HG02852 (cell line): ENCODE measurements around the gene FXYD1.

Source experiments
- ATAC-seq: cut with Tn5 transposase; IDR thresholded peaks from one replicate; pipeline ENCODE4 v1.9.1; 2021; ENCODE audit warnings: mild to moderate bottlenecking, moderate library complexity; ENCODE audit not compliant: unreplicated experiment

The FXYD1 gene

DNA sequence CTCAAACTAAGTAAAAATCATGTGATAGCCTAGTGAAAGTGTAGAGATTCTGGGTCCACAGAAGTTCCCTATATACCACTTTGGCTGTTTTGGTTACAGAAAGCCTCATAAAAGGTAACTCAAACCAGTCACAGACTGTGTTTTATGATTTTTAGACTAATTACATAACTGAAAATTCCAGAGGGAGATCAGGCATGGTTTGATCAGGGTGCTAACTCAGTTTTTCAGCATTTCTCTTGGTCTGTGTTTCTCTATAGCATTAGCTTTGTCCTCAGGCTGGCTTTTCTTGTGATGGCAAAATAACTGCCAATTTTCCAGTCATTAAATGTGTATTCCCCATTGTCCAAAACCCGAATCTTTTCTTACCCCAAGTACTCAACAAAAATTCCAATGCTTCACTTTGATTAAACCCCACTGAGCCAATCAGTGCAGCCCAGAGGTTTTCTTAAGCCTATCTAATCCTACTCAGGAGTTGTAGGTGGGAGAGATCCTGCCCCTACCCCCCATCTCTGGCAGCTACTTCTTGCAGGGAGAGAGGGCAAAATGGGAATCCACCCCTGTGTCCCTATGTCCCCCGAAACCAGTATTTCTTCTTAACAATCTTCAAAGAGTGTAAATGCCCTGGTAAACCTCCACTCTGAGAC lies 31.6 kb upstream of the FXYD1 start:
- no peak for ATAC-seq

DNA sequence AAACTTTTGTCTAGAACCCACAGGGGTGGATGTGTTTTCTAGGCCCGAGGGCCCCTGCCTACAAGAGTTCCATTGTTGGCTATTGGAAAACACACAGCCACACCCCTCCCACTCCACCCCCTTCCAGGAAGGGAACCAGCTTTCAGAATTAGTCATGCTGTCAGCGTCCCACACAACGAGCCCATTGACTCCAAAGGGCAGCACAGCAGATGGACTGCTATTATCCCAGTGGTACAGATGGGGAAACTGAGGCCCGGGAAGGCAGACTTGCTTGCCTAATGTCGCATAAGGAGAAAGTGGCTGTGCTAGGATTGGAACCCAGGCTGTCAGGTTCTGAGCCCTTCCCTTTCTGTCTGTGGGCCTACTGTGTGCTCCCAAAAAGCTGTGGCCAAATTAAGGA lies 31.1 kb upstream of the FXYD1 start:
- ATAC-seq = no peak

DNA sequence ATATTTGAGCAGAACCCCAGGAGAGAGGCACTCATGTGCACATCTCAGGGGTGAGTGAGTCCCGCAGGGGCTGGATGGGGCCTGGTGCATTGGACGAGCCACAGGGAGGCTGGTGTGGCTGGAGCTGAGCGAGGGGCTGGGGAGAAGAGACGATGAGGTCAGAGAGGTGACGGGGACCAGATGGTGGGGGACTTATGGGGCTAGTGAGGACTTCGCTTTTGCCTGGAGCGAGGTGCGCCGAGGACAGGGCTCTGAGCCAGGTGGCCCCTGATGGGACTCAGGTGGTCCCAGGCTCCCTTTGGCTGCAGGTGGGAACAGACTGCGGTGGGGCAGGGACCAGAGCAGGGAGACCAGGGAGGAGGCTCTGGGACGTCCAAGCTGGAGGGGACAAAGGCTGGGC lies 29.9 kb upstream of the FXYD1 start:
- no peak for ATAC-seq

DNA sequence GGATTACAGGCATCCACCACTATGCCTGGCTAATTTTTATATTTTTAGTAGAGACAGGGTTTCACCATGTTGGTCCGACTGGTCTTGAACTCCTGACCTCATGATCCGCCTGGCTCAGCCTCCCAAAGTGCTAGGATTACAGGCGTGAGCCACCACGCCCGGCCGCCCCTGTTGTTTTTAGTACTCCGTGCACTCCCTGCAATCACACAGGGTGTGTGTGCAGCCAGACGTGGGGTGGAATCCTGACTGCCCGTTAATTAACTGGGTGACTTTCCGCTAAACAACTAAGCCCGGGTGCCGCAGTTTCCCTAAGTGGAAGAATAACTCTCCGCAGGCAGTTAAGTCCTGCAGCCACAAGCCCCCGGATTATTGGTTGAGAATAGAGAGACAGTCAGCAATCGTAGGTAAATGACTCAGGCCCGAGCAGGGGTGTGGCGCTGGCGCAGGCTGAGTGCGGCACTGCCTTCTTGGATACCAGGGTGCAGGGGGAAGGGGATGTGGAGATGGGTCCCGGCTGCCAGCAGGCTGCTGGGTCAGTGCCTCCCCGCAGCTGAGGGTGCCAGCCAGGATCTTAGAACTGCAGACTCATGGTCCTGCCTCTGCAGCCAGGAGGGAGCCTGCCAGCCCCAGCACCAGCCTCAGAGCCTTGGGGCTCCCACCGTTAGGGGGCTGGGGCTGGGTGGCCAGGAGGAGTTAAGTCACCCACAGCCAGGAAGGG lies 29.1 kb upstream of the FXYD1 start:
- no peak for ATAC-seq

DNA sequence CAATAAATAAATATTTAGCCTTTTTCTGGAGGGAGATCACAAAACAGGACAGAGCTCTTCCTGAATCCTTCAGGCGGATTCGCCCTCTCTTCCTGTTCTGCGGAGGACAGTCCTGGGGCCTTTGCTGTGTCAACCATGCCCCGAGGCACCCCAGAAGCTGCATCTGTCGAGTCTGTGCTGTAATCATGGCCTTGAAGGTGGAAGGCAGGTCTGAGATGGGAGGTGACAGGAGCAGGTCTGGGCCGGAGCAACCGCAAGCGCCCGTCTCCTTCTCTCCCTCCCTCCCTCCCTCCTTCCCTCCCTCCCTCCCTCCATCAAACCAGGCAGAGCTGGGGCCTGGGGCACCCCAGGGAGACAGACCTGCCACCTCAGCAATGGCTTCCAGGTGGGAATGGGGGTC lies 27.6 kb upstream of the FXYD1 start:
- no peak for ATAC-seq

DNA sequence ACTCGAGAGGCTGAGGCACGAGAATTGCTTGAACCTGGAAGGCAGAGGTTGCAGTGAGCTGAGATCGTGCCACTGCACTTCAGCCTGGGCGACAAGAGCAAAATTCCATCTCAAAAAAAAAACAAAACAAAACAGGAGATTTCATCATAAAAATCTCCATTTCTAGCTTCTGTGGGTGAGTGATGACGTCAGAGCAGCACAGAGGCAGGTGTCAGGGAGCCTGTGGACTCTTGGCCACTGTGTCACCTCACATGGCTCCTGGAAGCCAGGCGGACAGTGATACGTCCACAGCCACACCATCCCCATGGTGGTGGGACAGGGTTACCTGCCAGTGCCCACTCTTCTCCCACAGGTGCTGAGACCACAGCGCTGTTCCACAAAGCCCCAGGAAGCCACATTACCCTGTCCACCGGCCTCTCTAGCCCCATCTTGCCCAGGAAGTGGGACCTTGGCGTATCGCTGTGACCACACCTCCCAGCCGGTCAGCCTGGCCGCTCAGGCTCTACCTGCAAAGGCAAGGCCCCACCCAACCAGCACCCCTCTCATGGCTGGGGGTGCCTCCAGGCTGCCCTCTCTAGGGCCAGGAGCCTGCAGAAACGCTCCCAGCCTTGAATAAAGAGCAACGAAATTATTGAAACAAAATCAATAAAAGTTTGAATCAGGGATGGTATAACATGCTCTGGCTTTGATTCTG lies 25.5 kb upstream of the FXYD1 start:
- no peak for ATAC-seq

DNA sequence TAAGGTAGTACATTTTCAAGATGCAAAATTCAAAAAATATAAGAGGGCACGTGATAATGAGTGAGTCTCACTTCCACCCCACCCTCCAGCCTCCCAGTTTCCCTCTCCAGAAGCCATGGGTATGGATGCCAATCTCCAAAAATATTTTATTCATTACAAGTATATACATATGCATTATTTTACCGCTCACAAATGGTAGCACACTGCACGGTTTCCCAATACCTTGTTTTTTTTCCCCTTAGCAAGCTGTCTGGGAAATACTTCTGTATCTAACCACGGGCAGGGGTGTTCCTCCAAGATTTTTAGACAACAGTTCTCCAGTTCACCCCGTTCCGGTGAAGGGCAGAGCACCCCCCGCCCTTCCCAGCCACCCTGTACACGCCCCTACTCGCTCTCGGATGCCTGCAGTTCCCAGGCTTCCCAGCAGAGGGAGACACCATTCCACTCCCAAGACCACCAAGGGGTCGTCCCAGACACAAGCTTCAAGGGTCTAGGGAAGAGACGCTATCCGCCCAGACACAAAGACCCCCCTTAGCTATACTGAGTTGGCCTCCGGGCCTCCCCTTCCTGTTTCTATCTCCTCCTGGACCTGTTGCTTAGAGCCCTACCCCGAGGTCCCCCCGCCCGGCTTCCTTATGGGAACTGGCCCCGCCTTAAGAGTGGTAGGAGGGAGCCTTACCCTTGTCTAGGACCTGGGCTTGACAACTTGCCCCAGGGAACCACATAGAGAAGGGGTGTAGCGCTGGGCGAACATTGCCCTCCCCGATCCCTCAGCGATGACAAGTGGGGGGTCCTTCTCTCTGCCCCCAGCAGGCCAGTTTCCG lies 24.1 kb upstream of the FXYD1 start:
- no peak for ATAC-seq

DNA sequence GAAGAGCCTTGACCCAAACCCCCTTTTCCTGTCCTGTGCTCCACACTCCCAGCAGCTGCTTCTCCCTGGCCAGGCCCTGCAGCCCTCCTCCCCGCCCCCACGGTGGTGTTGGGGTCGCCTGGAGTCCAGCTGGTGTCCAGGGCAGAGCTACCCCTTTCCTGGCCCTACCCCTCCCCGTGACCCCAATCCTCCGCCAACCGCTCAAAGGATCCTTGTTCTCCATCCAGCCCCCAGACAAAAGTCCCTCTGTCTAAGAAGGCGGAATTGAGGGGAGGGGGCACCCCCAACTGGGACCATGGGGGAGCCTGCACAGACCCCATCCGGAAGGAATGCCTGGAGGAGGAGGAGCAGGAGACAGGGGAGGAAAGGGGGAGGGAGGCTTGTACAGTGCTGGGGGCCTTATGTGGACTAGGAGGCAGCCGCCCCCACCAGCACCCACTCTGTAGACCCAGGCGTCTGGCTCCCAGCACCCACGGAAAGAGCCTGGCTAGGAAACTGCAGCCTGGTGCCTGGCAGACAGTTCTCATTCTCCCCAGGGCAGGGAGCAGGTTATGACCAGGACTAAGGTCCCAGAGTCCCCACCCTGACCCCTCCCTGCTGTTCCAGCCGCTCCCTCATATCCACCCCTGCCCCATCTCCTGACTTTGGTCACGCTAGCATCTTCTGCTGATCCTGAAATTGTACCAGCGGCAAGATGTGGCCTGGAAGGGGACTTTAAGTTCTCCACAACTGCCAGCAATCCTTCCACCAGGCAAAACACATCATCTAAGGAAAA lies 23.3 kb upstream of the FXYD1 start, which contains the start of gene FXYD3:
Gene FXYD3, plus strand, starts transcription at position 647 of the 775 bp plus-strand sequence. CDS start 3,554 bp downstream, outside the sequence.
- no peak for ATAC-seq

DNA sequence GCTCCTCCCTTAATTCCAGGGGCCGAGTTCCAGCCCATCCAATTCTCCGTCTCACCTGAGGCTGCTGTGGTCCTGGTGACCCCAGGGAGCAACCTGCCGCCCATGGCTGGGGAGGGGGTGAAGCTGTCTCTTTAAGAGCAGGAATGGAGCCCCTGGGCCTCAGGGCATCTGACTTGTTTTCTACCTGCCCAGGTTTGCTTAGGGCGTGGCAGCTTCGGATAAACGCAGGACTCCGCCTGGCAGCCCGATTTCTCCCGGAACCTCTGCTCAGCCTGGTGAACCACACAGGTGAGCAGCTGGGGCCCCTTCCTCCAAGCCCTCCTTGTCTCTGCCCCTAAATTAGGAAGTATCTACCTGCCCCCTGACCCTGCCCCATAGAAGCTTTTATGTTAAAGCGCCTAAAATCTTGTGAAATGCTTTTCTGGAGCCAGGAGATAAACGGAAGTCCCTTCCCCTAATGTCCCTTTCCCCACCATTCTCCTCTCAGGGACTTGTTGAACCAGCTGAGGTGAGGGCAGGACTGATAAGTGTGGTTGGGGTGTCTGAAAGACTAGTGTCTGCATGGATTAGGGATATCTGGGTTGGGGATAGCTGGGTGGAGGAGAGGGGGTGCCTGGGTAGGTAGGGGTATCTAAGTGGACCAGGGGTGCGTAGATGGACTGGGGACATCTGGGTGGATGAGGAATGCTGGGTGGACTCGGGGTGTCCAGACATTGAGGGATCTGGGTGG lies 22.4 kb upstream of the FXYD1 start:
- no peak for ATAC-seq

DNA sequence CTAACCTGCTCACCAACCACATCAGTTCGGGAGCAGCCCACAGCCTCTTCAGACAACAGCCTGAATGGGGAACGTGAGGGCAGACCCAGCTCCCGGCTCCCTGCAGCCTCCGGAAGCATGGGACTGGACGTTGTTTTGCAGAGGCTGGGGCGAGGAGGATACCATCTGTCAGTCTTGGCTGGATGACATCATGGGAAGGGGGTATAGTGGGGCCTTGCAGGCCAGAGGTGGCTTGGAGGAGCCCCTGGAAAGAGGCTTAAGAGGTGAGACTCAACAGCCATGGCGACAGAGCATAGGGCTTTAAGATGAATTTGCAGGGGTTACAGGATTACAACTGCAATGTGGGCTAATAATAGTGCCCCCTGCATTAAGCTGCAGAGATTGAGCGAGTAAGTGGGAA lies 21.5 kb upstream of the FXYD1 start:
- no peak for ATAC-seq

DNA sequence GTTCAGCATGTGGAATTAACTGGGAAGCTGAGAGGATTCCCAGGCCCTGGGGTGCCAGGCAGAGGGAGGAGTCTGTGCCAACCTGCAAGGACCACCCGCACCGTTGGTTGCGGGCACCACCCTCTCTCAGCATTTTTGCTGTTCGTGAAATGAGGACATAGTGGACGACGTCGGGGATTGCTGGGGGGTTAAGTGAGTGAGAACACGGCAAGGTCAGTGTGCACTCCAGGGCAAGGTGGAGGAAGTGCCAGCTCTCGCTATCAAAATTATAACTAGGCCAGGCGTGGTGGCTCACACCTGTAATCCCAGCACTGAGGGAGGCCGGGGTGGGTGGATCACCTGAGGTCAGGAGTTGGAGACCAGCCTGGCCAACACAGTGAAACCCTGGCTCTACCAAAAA lies 20.8 kb upstream of the FXYD1 start:
- ATAC-seq = no peak

DNA sequence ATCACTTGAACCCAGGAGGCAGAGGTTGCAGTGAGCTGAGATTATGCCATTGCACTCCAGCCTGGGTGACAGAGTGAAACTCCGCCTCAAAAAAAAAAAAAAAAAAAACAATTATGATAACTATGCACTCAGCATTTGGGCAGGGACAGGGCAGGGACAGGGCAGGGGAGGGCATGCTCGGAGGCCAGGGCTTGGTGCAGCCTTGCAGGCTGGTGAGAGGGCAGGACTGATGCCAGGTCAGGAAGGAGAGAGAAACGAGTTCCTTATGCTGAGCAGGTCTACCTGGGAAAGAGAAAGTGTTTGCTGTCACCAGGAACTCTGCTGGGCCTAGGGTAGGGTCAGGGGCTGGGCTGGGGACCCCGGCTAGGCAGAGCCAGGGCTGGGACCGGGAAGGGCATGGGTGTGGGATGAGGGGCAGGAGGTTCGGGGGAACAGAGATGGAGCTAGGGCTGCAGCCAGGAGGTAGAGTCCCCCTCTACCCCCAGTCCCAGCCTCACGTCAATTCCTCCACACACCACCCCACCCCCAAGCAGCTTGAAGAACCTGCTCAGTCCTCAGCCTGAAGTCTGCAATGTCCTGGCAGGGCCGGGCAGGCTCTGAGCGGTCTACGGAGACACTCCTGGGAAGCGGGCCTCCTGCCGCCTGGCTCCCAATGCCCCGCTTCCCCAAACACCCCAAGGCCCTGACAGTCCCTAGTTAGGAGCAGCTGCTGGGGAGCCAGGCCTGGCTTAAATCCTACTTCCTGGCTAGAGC lies 20.2 kb upstream of the FXYD1 start:
- ATAC-seq = no peak

DNA sequence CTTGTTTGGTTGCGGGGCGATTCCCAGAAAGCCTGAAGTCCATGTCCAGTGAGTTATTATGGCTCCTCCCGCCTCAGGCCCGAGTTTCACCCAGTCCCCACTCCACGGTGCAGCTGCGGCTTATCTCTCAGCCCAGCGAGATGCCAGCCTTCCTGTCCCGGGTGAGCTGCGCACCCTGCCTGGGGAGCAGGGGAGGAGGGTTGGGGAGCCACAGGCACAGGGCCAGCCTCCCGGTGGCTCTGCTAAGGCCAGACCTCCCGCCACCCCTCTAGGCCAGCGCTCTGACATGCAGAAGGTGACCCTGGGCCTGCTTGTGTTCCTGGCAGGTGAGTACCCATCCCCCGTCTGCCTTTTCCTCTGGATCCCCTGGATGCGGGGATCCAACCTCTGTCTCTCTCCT lies 19.5 kb upstream of the FXYD1 start:
- ATAC-seq = no peak

DNA sequence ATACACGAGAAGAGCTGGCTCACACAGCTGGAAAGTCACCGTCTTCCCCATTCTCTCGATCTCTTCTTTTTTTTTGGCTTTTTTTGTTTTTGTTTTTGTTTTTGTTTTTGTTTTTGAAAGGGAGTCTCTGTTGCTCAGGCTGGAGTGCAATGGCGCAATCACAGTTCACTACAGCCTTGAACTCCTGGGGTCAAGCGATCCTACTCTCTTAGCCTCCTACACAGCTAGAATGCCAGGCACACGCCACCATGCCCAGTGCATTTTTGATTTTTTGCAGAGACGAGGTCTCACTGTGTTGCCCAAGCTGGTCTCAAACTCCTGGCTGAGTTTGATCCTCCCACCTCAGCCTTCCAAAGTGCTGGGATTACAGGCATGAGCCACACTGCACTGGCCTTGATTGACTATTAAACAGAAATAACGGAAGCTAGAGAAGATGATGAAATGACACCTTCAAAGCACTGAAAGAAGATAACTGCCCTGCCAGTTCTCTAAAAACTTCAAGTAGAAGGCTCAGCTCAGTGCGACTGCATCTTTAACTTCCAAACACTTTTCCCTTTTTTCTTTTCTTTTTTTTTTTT lies 19.0 kb upstream of the FXYD1 start:
- ATAC-seq = no peak

DNA sequence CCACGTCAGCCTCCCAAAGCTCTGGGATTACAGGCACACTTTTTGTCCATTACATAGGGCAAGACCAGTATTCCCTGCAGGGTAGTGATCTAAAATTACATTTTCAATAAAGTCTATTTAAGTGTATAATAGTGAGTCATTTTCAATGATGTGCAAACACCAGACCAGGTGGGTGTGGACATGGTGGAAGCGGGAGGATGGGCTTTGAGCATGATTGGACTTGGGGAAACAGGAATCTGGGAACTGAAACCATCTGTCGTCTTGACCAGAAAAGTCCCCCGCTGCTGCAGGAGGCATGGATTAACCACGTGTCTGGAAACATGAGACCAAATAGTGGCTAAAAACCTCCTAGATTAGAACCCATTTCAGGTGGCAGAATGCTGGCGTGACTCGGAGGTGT lies 18.1 kb upstream of the FXYD1 start:
- ATAC-seq = no peak

DNA sequence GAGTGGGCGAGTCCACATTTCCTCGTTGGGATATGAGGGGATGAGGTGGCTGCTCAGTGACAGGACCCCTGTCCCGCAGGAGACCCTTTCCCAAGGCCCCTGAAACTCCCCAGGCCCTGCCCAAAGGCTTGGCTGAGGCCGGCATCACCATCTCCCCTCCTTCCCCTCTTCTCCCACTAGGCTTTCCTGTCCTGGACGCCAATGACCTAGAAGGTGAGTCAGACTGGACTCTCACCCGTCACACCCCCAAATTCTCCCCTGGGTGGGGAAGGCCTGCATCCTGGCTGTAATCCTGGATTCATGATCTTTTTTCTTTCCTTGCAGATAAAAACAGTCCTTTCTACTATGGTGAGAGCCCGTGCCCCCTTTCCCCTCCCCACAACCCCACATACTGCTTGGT lies 17.7 kb upstream of the FXYD1 start:
- ATAC-seq = no peak

DNA sequence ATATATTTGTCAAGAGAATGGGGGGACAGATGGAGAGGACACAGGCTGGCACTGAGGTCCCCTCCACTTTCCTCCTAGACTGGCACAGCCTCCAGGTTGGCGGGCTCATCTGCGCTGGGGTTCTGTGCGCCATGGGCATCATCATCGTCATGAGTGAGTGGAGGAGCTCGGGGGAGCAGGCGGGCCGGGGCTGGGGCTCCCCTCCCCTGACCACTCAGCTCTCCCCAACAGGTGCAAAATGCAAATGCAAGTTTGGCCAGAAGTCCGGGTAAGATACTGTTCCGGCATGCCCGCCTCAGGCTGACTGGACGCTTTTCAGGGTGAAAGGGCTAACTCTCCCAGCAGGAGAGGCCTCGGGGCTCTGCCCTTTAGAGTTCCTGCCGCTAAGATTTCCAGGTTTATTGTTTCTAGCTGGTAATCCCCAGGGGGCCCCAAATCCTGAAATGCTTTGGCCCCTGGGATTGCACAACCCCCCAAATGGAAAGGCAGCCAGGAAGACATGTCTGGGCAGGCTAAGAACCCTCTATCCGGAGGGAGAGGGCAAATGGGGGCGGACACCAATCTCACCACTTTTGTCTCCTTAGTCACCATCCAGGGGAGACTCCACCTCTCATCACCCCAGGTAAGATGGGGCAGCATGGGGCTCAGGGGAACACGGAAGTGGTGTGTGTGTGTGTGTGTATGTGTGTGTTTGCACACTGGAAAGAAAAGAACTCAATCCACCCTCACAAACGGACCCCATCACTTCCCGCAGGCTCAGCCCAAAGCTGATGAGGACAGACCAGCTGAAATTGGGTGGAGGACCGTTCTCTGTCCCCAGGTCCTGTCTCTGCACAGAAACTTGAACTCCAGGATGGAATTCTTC lies 15.7 kb upstream of the FXYD1 start:
- ATAC-seq = no peak

DNA sequence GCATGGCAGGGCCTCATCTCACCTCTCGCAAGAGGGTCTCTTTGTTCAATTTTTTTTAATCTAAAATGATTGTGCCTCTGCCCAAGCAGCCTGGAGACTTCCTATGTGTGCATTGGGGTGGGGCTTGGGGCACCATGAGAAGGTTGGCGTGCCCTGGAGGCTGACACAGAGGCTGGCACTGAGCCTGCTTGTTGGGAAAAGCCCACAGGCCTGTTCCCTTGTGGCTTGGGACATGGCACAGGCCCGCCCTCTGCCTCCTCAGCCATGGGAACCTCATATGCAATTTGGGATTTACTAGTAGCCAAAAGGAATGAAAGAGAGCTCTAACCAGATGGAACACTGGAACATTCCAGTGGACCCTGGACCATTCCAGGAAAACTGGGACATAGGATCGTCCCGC lies 15.1 kb upstream of the FXYD1 start:
- no peak for ATAC-seq
